H54 (cell line): ENCODE results near the gene ALAD.
"Not testable (repeated sequence)": the region's sequence is repeated elsewhere in the genome, so short reads cannot be mapped to it uniquely, and the experiment has no call there.

ENCODE experiments used
- DNase-seq: peaks from one replicate; pipeline ENCODE4 v3.0.0; 2011; ENCODE audit warnings: low spot score, mixed read lengths; ENCODE audit not compliant: insufficient read length
- FAIRE-seq: peaks from 3 replicates; lab custom pipeline; 2011; peaks lifted over from hg19 to GRCh38; lab: Jason Lieb, UNC
- POLR2A ChIP-seq: IDR thresholded peaks from 2 replicates; pipeline ENCODE4 v1.6.1; 2011; ENCODE audit warnings: low read depth, mild to moderate bottlenecking, low read length

The ALAD gene

GRCh38 chr9:113373256-113373655 lies 27.8 kb downstream of the ALAD start:
- TF ChIP-seq POLR2A: no peak
- DNase-seq: no peak
- FAIRE-seq: no peak

GRCh38 chr9:113372059-113372458 lies 29.0 kb downstream of the ALAD start:
- DNase-seq (no peak), FAIRE-seq (no peak)
- no peak for TF ChIP-seq POLR2A

GRCh38 chr9:113370806-113371325 lies 30.2 kb downstream of the ALAD start:
- FAIRE-seq (no peak), DNase-seq (no peak)
- TF ChIP-seq POLR2A: no peak

- DNase-seq: no peak
- no peak for TF ChIP-seq POLR2A
- no peak for FAIRE-seq
Observed at GRCh38 chr9:113369855-113370140, 31.3 kb downstream of the ALAD start.

DNA sequence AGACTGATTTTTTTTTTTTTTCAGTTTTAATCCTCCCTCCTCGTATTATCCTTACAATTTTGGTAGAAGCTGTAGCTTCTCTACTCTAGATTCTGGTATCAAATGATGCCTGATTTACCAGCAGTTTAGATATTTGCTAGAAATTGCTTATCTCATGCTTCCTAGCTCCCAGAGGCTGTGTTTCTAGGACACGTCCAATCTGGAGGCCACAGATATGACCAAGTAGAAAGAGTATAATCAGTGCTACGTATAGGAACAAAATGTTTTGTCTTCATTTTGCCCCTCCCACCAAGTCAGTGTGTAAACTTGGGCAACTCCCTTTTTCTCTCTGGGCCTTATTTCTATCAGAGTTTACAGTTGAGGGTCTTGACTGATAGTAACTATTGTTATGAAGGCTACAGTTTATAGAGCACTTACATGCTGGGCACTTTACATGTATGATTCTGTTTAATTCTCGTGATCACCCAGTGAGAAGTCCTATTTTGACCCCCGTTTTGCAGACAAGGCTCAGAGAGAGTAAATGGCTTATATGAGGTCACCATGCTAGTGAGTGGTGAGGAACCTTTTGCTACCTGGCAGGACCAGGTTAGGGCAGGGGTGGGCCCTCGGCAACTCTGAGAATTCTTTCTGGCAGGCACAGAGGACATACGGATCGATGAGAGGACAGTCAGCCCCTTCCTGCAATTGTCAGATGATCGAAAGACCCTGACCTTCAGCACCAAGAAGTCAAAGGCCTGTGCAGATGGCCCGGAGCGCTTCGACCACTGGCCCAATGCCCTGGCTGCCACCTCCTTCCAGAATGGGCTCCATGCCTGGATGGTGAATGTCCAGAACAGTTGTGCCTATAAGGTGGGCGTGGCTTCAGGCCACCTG lies 31.9 kb downstream of the ALAD start:
- no peak for TF ChIP-seq POLR2A
- FAIRE-seq (no peak), DNase-seq (no peak)

- no peak for FAIRE-seq
- no peak for TF ChIP-seq POLR2A
- DNase-seq: no peak
Observed at GRCh38 chr9:113368348-113368981, 32.6 kb downstream of the ALAD start.

- not testable (repeated sequence) for DNase-seq, FAIRE-seq
Observed at GRCh38 chr9:113365652-113366051, 35.4 kb downstream of the ALAD start.

- DNase-seq (no peak), FAIRE-seq (no peak)
- no peak for TF ChIP-seq POLR2A
Observed at GRCh38 chr9:113364951-113365350, 36.1 kb downstream of the ALAD start.

- TF ChIP-seq POLR2A: no peak
- DNase-seq: no peak
- FAIRE-seq: no peak
Observed at GRCh38 chr9:113363336-113363735, 37.7 kb downstream of the ALAD start.

DNA sequence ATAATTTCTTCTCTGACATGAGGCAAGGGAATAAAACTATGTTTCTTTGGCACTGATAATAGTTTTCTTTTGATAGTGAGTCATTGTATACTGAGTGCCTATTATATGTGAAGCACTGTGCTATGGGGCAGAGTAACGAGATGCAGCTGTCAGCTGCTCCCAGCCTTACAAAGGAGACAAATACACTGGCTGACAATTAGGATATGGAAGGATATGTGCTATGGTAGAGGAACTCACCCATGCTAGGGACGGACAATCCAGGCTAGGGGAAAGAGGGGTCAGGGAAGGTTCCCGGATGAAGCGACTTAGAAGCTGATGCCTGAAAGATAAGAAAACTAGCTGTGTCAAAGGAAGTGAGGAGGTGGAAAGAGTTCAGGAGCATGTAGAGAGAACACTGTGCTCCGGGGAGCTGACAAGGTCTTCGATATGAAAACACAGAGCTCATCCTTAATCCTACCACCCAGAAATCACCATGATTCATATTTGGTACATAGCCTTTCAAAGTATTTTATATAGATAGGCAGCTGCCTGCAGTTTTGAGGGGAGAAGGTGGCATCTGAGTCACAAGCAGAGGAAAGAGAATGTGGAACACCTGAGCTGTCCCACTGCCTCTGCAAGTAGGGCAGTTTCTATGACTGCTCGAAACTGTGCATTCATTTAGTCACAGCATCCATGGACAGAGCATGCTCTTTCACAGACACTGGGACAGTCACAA lies 39.6 kb downstream of the ALAD start:
- FAIRE-seq (peak; percentile 53), DNase-seq (no peak)
- no peak for TF ChIP-seq POLR2A

GRCh38 chr9:113360242-113360842 lies 40.7 kb downstream of the ALAD start:
- no peak for TF ChIP-seq POLR2A
- DNase-seq (no peak), FAIRE-seq (peak; percentile 20)

GRCh38 chr9:113359385-113359784 lies 41.7 kb downstream of the ALAD start:
- TF ChIP-seq POLR2A: no peak
- DNase-seq (no peak), FAIRE-seq (no peak)

GRCh38 chr9:113356686-113357292 lies 44.3 kb downstream of the ALAD start:
- no peak for FAIRE-seq
- TF ChIP-seq POLR2A: no peak
- no peak for DNase-seq
